Measurements from ENCODE around the gene PREB. TPM values are rescaled to one million over a fixed set of nuclear protein-coding genes. Genes with fewer than 3 reads are reported as not detected.

The PREB gene
- total RNA-seq, 1 donor, result 37.0 TPM

DNA sequence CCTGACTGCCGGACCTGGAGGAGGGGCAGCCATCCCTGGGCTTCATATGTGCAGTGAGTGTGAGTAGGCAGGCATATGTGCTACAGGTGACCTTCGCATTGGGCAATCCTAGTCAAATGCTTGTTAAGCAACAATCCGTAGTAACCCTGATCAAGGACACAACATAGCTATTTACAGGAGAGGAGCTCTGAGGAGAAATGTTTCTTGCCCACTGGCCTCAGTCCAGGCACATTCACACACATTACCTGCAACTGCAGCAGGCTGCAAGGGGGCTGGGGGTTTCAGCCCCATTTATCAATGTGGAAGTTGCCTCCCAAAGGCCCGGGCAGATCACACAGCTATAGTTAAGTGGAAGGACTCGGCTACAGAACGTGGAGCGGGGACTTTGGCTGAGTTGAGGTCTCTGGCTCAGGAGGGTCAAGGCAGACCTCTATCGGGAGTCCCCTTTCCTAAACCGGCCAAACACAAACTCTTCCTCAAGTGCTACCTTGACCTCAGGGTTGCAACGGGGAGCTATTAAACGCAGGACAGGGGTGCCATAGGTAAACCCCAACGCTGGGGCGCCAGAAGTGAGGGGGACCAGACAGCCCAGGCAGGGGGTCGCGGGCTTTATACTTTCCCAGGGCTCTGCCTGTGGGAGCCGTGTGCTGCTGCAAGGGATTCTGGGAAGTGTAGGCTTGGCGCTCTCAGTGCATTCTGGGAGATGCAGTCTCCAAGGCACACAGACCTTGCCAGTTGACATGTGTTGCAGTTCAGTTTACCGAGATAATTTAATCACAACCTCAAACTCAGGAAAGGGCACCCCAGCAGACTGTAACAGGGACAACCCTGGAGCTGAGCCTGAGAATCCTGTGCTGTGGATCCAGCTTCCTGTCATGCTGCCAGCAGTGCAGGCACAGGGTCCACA lies 38.4 kb downstream of the PREB start:
- no peak overlapping the region for H3K4me3 ChIP-seq (ENCODE audit: low read depth, low read length)
- DNase-seq (ENCODE audit: low read depth), result peak; percentile 64
- no peak for TF ChIP-seq CTCF (IDR thresholded peaks at IDR 0.05; ENCODE audit: insufficient read depth, low read length)

GRCh38 chr2:27095427-27095744 lies 39.0 kb downstream of the PREB start:
- no peak for DNase-seq (ENCODE audit: low read depth)
- TF ChIP-seq CTCF (IDR thresholded peaks at IDR 0.05; ENCODE audit: insufficient read depth, low read length), result no peak
- no peak overlapping the region for H3K4me3 ChIP-seq (ENCODE audit: low read depth, low read length)

DNA sequence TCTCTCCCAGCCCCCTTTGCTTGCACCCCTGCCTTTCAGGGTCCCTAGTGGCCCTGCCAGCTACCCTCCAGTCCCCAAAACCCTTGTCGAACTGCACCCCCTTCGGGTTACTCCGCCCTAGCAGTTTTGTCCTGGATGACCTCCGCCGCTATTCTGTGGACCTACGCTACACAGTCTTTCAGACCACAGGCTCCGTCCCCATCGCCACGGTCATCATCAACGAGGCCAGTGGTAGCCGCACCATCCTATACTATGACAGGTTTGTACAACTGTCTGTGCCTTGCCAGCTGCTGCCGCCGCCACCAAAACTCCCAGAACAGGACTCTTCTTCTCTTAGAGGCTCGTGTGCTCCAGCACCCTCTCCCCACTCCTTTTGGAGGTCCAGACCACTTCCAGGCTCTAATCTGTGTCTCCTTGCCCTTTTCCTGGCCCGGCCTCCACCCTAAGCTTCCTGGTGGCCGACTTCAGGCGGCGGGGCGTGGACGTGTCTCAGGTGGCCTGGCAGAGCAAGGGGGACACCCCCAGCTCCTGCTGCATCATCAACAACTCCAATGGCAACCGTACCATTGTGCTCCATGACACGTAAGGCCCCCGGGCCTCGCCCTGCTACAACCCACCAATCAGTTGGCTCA lies 40.0 kb downstream of the PREB start:
- DNase-seq (ENCODE audit: low read depth), result no peak
- no peak for TF ChIP-seq CTCF (IDR thresholded peaks at IDR 0.05; ENCODE audit: insufficient read depth, low read length)
- H3K4me3 ChIP-seq (ENCODE audit: low read depth, low read length), result no peak overlapping the region

GRCh38 chr2:27093430-27094352 lies 40.7 kb downstream of the PREB start:
- DNase-seq (ENCODE audit: low read depth), result no peak
- TF ChIP-seq CTCF (IDR thresholded peaks at IDR 0.05; ENCODE audit: insufficient read depth, low read length), result no peak
- H3K4me3 ChIP-seq (ENCODE audit: low read depth, low read length), result no peak overlapping the region

DNA sequence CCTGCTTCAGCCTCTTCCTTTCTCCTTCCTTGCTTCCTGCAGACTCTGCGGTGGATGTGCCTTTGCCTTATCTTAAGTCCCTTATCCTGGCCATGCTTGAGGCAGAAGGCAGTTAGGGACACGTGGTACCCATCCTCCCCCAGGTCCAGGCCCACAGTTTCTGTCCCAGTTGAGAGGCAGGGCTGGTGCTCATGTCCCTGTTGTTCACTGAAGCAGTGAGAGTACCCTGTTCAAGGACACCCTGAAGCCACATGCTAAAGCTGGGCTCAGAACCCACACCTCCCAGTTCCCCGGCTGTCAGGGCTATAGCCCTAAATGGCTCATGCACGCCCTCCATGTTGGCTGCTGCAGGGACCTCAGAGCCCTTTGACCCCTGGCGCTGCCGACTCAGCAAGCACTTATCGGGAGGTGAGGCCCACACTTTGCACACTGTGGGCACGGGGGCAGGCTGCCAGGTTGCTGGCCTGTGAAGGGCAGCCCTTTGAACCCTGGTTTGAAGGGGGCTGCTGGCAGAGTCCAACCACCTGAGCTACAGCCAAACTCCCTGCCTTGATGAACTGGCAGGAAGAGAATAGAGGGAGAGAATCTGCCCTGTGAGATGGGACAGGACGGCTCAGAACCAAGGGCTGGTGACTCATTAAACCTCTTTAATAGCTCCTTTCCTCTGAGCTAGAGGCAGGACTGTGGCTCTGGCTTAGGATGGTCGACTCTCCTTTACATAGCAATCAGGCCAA lies 41.6 kb downstream of the PREB start:
- H3K4me3 ChIP-seq (ENCODE audit: low read depth, low read length), result no peak overlapping the region
- no peak for DNase-seq (ENCODE audit: low read depth)
- TF ChIP-seq CTCF (IDR thresholded peaks at IDR 0.05; ENCODE audit: insufficient read depth, low read length), result no peak
